Neuron (in vitro differentiated cells): Measurements from ENCODE around the gene RETN.

Experiments used
- H2AFZ ChIP-seq: one replicate; pipeline ENCODE4 v1.6.1; 2013; ENCODE audit warnings: low read depth, mild to moderate bottlenecking, inconsistent platforms, low read length, moderate library complexity
- H3K27me3 ChIP-seq: one replicate; pipeline ENCODE4 v1.6.1; 2013; ENCODE audit warnings: low read length; ENCODE audit not compliant: insufficient read depth
- H3K36me3 ChIP-seq: one replicate; pipeline ENCODE4 v1.6.1; 2013; ENCODE audit warnings: low read length; ENCODE audit not compliant: insufficient read depth
- H3K4me1 ChIP-seq: one replicate; pipeline ENCODE4 v1.6.1; 2013; ENCODE audit warnings: low read length; ENCODE audit not compliant: insufficient read depth
- H3K4me3 ChIP-seq: 2 replicates; pipeline ENCODE4 v1.5.1; 2013; ENCODE audit warnings: mild to moderate bottlenecking, low read length, moderate library complexity
- H3K9me3 ChIP-seq: one replicate; pipeline ENCODE4 v1.6.1; 2013; ENCODE audit warnings: low read length

Gene RETN

GRCh38 chr19:7676376-7676775 lies 7.5 kb downstream of the RETN start:
- H3K9me3 ChIP-seq = no peaks in the 10 kb centered on the region
- no peak overlapping the region for H2AFZ ChIP-seq
- peaks cover 9% of the 10 kb centered on the region for H3K27me3 ChIP-seq
- peaks cover 2% of the 10 kb centered on the region for H3K4me1 ChIP-seq
- no peaks in the 10 kb centered on the region for H3K36me3 ChIP-seq
- no peak overlapping the region for H3K4me3 ChIP-seq

GRCh38 chr19:7676854-7677253 lies 8.0 kb downstream of the RETN start, which contains the start of gene MCEMP1:
MCEMP1 (plus strand) TSS chr19:7677090; CDS start chr19:7677121, 31 bp downstream.
- H3K27me3 ChIP-seq = peaks cover 9% of the 10 kb centered on the region
- H3K4me3 ChIP-seq = no peak within 1 kb of the TSS
- H3K4me1 ChIP-seq = peaks cover 7% of the 10 kb centered on the region
- H3K36me3 ChIP-seq = no peaks in the 10 kb centered on the region
- no peaks in the 10 kb centered on the region for H3K9me3 ChIP-seq
- no peak within 1 kb of the TSS for H2AFZ ChIP-seq

GRCh38 chr19:7677669-7678311 lies 8.9 kb downstream of the RETN start:
- H3K27me3 ChIP-seq = peaks cover 5% of the 10 kb centered on the region
- H3K4me3 ChIP-seq = no peak overlapping the region

GRCh38 chr19:7678971-7679751 lies 10.3 kb downstream of the RETN start:
- H2AFZ ChIP-seq = no peak overlapping the region
- peaks cover 5% of the 10 kb centered on the region for H3K27me3 ChIP-seq
- no peak overlapping the region for H3K4me3 ChIP-seq
- H3K36me3 ChIP-seq = peaks cover 16% of the 10 kb centered on the region
- no peaks in the 10 kb centered on the region for H3K9me3 ChIP-seq
- peaks cover 8% of the 10 kb centered on the region for H3K4me1 ChIP-seq

More at GRCh38 chr19:7677669-7678311, 8.9 kb downstream of the RETN start:
- H3K9me3 ChIP-seq = no peaks in the 10 kb centered on the region
- H2AFZ ChIP-seq = no peak overlapping the region
- peaks cover 8% of the 10 kb centered on the region for H3K4me1 ChIP-seq
- H3K36me3 ChIP-seq = peaks cover 7% of the 10 kb centered on the region

GRCh38 chr19:7679771-7680605 lies 11.1 kb downstream of the RETN start:
- peaks cover 8% of the 10 kb centered on the region for H3K4me1 ChIP-seq
- H3K36me3 ChIP-seq = peaks cover 16% of the 10 kb centered on the region
- H2AFZ ChIP-seq = peak overlapping the region; percentile 60
- H3K9me3 ChIP-seq = no peaks in the 10 kb centered on the region
- H3K4me3 ChIP-seq = peak overlapping the region; percentile 59
- H3K27me3 ChIP-seq = peaks cover 5% of the 10 kb centered on the region

GRCh38 chr19:7680606-7681339 lies 11.9 kb downstream of the RETN start, which contains the start of gene TRAPPC5:
TRAPPC5 (plus strand) TSS chr19:7680833; CDS start chr19:7682254, 1,421 bp downstream.
- Histone ChIP-seq H3K4me3 (peak within 1 kb of the TSS; percentile 59), H3K36me3 (peaks cover 16% of the 10 kb centered on the region), H2AFZ (peak within 1 kb of the TSS; percentile 60), H3K27me3 (peaks cover 5% of the 10 kb centered on the region), H3K9me3 (no peaks in the 10 kb centered on the region), H3K4me1 (peaks cover 8% of the 10 kb centered on the region)

- Histone ChIP-seq H2AFZ (peak overlapping the region; percentile 60), H3K27me3 (peaks cover 5% of the 10 kb centered on the region), H3K4me1 (peaks cover 8% of the 10 kb centered on the region), H3K36me3 (peaks cover 16% of the 10 kb centered on the region), H3K9me3 (no peaks in the 10 kb centered on the region), H3K4me3 (peak overlapping the region; percentile 59)
Observed at GRCh38 chr19:7681340-7682174, 12.7 kb downstream of the RETN start.

GRCh38 chr19:7682175-7682855 lies 13.5 kb downstream of the RETN start:
- H2AFZ ChIP-seq = no peak overlapping the region
- peaks cover 5% of the 10 kb centered on the region for H3K27me3 ChIP-seq
- peaks cover 16% of the 10 kb centered on the region for H3K36me3 ChIP-seq
- peak overlapping the region; percentile 59 for H3K4me3 ChIP-seq
- H3K9me3 ChIP-seq = no peaks in the 10 kb centered on the region
- H3K4me1 ChIP-seq = peaks cover 8% of the 10 kb centered on the region

- no peak overlapping the region for H2AFZ ChIP-seq
- no peak overlapping the region for H3K4me3 ChIP-seq
- peaks cover 8% of the 10 kb centered on the region for H3K4me1 ChIP-seq
- no peaks in the 10 kb centered on the region for H3K27me3 ChIP-seq
- H3K9me3 ChIP-seq = no peaks in the 10 kb centered on the region
- peaks cover 16% of the 10 kb centered on the region for H3K36me3 ChIP-seq
Observed at GRCh38 chr19:7685546-7686445, 16.9 kb downstream of the RETN start.

GRCh38 chr19:7687177-7687576 lies 18.3 kb downstream of the RETN start:
- Histone ChIP-seq H3K4me3 (no peak overlapping the region), H3K9me3 (no peaks in the 10 kb centered on the region), H3K27me3 (no peaks in the 10 kb centered on the region), H3K36me3 (peaks cover 15% of the 10 kb centered on the region), H2AFZ (no peak overlapping the region), H3K4me1 (no peaks in the 10 kb centered on the region)

GRCh38 chr19:7689165-7689564 lies 20.3 kb downstream of the RETN start:
- H2AFZ ChIP-seq = no peak overlapping the region
- no peaks in the 10 kb centered on the region for H3K36me3 ChIP-seq
- peaks cover 1% of the 10 kb centered on the region for H3K9me3 ChIP-seq
- no peaks in the 10 kb centered on the region for H3K4me1 ChIP-seq
- no peak overlapping the region for H3K4me3 ChIP-seq
- H3K27me3 ChIP-seq = no peaks in the 10 kb centered on the region
